SK-N-SH treated with all-trans-retinoic acid at 6 μM for 48 hours (cell line): ENCODE measurements around the gene WDR5.

Experiments
- ATAC-seq: fragments of 200-7000 bp; cut with Tn5 transposase; 3 replicates; pipeline ENCODE4 v1.9.1; 2020; ENCODE audit warnings: mild to moderate bottlenecking, moderate library complexity
- ARNTL ChIP-seq: fragments of 450-650 bp; formaldehyde crosslinking; IDR thresholded peaks from 2 replicates; pipeline ENCODE4 v1.5.0; 2020; ENCODE audit warnings: low read depth, mild to moderate bottlenecking, moderate library complexity, borderline replicate concordance
- BACH2 ChIP-seq: fragments of 250-450 bp; sonication (Bioruptor Pico); IDR thresholded peaks from 2 replicates; pipeline ENCODE4 v1.9.0; 2021; ENCODE audit warnings: mild to moderate bottlenecking, borderline replicate concordance
- CSDC2 ChIP-seq: fragments of 250-450 bp; sonication (Bioruptor Pico); IDR thresholded peaks from 2 replicates; pipeline ENCODE4 v1.5.0; 2020; ENCODE audit warnings: mild to moderate bottlenecking, moderate library complexity
- GLIS3 ChIP-seq: fragments of 250-450 bp; sonication (Bioruptor Pico); IDR thresholded peaks from 2 replicates; pipeline ENCODE4 v1.5.0; 2020; ENCODE audit warnings: mild to moderate bottlenecking, moderate library complexity
- ISL1 ChIP-seq: fragments of 250-450 bp; sonication (Bioruptor Pico); IDR thresholded peaks from 2 replicates; pipeline ENCODE4 v2.1.2; 2022; ENCODE audit warnings: mild to moderate bottlenecking, moderate library complexity
- OSR1 ChIP-seq: fragments of 250-450 bp; sonication (Bioruptor Pico); IDR thresholded peaks from 2 replicates; pipeline ENCODE4 v1.8.0; 2022; ENCODE audit warnings: moderate library complexity, mild to moderate bottlenecking, inconsistent platforms
- PATZ1 ChIP-seq: fragments of 250-450 bp; sonication (Bioruptor Pico); IDR thresholded peaks from 2 replicates; pipeline ENCODE4 v1.8.0; 2020; ENCODE audit warnings: mild to moderate bottlenecking, moderate library complexity, borderline replicate concordance
- POU6F1 ChIP-seq: fragments of 250-450 bp; sonication (Bioruptor Pico); IDR thresholded peaks from 2 replicates; pipeline ENCODE4 v1.8.0; 2021; ENCODE audit warnings: low read depth, mild to moderate bottlenecking, moderate library complexity, borderline replicate concordance
- PPARA ChIP-seq: fragments of 250-450 bp; sonication (Bioruptor Pico); IDR thresholded peaks from 2 replicates; pipeline ENCODE4 v1.5.0; 2020; ENCODE audit warnings: mild to moderate bottlenecking, borderline replicate concordance
- RARB ChIP-seq: fragments of 250-450 bp; sonication (Bioruptor Pico); IDR thresholded peaks from 2 replicates; pipeline ENCODE4 v1.8.0; 2021; ENCODE audit warnings: mild to moderate bottlenecking, moderate library complexity
- SNAI2 ChIP-seq: fragments of 250-450 bp; sonication (Bioruptor Pico); IDR thresholded peaks from 2 replicates; pipeline ENCODE4 v1.5.0; 2020; ENCODE audit warnings: mild to moderate bottlenecking, moderate library complexity
- TOX ChIP-seq: fragments of 250-450 bp; sonication (Bioruptor Pico); IDR thresholded peaks from 2 replicates; pipeline ENCODE4 v1.8.0; 2021; ENCODE audit warnings: mild to moderate bottlenecking, moderate library complexity, borderline replicate concordance
- TSHZ2 ChIP-seq: fragments of 250-450 bp; sonication (Bioruptor Pico); IDR thresholded peaks from 2 replicates; pipeline ENCODE4 v1.5.0; 2020; ENCODE audit warnings: mild to moderate bottlenecking, moderate library complexity
- ZC3H10 ChIP-seq: fragments of 250-450 bp; sonication (Bioruptor Pico); IDR thresholded peaks from 2 replicates; pipeline ENCODE4 v1.5.1; 2021; ENCODE audit warnings: mild to moderate bottlenecking, moderate library complexity
- ZFP3 ChIP-seq: fragments of 250-450 bp; sonication (Bioruptor Pico); IDR thresholded peaks from 2 replicates; pipeline ENCODE4 v1.5.0; 2020; ENCODE audit warnings: mild to moderate bottlenecking, moderate library complexity
- ZNF565 ChIP-seq: fragments of 450-650 bp; formaldehyde crosslinking; conservative IDR thresholded peaks from 2 replicates; pipeline ENCODE4 v1.5.0; 2020; ENCODE audit warnings: low read depth, mild to moderate bottlenecking, moderate library complexity
- ZNF70 ChIP-seq: fragments of 450-650 bp; formaldehyde crosslinking; IDR thresholded peaks from 2 replicates; pipeline ENCODE4 v1.5.0; 2020; ENCODE audit warnings: mild to moderate bottlenecking, moderate library complexity
- ZNF8 ChIP-seq: fragments of 450-650 bp; formaldehyde crosslinking; IDR thresholded peaks from 2 replicates; pipeline ENCODE4 v1.5.0; 2020; ENCODE audit warnings: mild to moderate bottlenecking, moderate library complexity
- TF ChIP-seq, protein P1 (sequence below): fragments of 250-450 bp; sonication (Bioruptor Pico); IDR thresholded peaks from 2 replicates; pipeline ENCODE4 v1.5.1; 2021; ENCODE audit warnings: mild to moderate bottlenecking, moderate library complexity
- TF ChIP-seq, protein P2 (sequence below): fragments of 250-450 bp; sonication (Bioruptor Pico); IDR thresholded peaks from 2 replicates; pipeline ENCODE4 v1.5.1; 2020; ENCODE audit warnings: low read depth, mild to moderate bottlenecking, moderate library complexity

The WDR5 gene

DNA sequence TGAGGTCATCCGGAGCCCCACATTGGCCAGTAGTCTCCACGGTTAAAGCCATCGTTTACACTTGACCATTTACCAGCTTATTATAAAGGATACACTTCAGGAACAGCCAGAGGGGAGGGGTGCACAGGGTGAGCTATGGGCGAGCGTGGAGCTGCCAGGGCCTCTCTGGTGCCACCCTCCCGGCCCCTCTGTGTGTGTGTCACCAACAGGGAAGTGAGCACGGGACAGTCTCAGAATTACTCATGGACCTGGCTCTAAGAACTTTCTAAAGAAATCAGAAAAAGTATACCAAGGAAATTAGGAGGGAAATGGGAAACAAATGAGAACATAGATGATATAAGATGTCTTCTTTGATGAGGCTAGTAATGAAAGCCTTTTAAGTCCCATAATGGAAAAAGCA, 13.5 kb downstream of the WDR5 start:
- ATAC-seq = no peak
- TF ChIP-seq ZNF70 (CRISPR knock-in tag) = no peak
- no peak for TF ChIP-seq SNAI2 (CRISPR knock-in tag)

DNA sequence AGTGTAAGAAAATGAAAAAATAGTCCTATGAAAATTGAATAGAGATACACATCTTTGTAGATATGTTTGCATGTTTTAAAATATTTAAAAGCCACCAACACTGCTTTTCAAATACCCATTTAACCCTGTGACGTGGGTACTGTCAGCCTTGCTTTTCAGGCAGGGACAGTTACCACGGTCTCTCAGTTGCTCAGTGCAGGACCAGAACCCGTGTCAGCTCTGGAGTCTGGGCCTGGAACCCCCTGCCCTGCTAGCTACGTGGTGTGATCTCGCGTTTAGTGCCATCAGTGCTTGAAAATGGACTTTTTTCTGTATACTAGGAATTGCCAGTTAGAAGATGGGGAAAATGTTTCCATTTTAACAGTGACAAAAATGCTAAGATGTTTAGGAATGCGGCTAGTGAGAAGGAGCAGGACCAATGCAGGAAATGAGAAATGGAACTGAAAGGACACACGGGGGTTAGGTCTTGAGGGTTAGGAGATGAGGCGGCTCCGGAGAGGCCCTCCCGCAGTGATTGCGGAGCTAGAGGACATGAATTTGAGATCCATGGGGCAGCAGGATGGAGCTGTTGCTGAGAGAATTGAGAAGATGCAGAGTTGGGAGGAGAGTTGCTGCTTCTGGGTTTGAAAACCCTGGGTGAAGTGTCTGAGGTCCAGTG, 14.8 kb downstream of the WDR5 start:
- ATAC-seq = no peak
- TF ChIP-seq ARNTL (CRISPR knock-in tag) (no peak), ZNF8 (CRISPR knock-in tag) (no peak), ISL1 (CRISPR knock-in tag) (no peak), ZNF565 (CRISPR knock-in tag) (no peak), ZC3H10 (no peak), ZNF70 (CRISPR knock-in tag) (no peak), GLIS3 (CRISPR knock-in tag) (no peak), SNAI2 (CRISPR knock-in tag) (no peak), POU6F1 (CRISPR knock-in tag) (no peak), BACH2 (CRISPR knock-in tag) (no peak)
- TF ChIP-seq, protein P1, sequence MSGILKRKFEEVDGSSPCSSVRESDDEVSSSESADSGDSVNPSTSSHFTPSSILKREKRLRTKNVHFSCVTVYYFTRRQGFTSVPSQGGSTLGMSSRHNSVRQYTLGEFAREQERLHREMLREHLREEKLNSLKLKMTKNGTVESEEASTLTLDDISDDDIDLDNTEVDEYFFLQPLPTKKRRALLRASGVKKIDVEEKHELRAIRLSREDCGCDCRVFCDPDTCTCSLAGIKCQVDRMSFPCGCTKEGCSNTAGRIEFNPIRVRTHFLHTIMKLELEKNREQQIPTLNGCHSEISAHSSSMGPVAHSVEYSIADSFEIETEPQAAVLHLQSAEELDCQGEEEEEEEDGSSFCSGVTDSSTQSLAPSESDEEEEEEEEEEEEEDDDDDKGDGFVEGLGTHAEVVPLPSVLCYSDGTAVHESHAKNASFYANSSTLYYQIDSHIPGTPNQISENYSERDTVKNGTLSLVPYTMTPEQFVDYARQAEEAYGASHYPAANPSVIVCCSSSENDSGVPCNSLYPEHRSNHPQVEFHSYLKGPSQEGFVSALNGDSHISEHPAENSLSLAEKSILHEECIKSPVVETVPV (CRISPR knock-in tag) = no peak
- TF ChIP-seq, protein P2, sequence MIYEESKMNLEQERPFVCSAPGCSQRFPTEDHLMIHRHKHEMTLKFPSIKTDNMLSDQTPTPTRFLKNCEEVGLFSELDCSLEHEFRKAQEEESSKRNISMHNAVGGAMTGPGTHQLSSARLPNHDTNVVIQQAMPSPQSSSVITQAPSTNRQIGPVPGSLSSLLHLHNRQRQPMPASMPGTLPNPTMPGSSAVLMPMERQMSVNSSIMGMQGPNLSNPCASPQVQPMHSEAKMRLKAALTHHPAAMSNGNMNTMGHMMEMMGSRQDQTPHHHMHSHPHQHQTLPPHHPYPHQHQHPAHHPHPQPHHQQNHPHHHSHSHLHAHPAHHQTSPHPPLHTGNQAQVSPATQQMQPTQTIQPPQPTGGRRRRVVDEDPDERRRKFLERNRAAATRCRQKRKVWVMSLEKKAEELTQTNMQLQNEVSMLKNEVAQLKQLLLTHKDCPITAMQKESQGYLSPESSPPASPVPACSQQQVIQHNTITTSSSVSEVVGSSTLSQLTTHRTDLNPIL (CRISPR knock-in tag) = no peak

DNA sequence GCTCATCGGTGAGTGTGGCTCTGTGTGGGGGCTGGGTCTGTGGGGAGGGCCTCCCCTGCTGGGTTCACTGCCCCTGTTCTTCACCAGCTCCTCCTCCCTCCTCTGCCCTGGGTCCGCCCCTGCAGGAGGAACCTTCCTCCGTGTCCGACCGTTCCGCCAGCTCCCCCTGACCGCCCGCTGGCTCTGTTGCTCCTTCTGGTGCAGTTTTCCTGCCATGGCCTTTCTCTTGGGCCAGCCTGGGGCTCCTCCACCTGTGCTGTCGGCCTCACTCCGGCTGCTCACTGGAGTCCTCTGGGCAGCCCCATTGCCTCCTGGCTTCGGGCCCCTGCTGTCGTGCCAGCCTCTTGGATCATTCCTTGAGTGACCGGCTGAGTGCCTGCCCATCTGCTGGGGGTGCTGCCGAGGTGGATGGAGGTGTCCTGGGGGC, 16.2 kb downstream of the WDR5 start:
- ATAC-seq = no peak; the same call in 2 of the 3 replicates
- TF ChIP-seq ZFP3 (CRISPR knock-in tag) (no peak), POU6F1 (CRISPR knock-in tag) (no peak), GLIS3 (CRISPR knock-in tag) (no peak), PATZ1 (CRISPR knock-in tag) (no peak), OSR1 (no peak), ISL1 (CRISPR knock-in tag) (no peak), TOX (CRISPR knock-in tag) (no peak), BACH2 (CRISPR knock-in tag) (no peak), PPARA (no peak), ZNF8 (CRISPR knock-in tag) (no peak), ARNTL (CRISPR knock-in tag) (no peak), RARB (CRISPR knock-in tag) (no peak), CSDC2 (no peak), TSHZ2 (CRISPR knock-in tag) (no peak)
- TF ChIP-seq, protein P1 (CRISPR knock-in tag) = no peak
- TF ChIP-seq, protein P2 (CRISPR knock-in tag) = no peak
